IMR-90 (cell line): ENCODE data around the gene EHHADH. TPM values are rescaled to one million over a fixed set of nuclear protein-coding genes. Genes with fewer than 3 reads are reported as not detected.

Experiments
- ATAC-seq: fragments of 200-7000 bp; cut with Tn5 transposase; 2 replicates; pipeline ENCODE4 v1.9.1; 2020; ENCODE audit warnings: low read depth, mild to moderate bottlenecking, moderate library complexity
- BruUV-seq: library from RNA; stranded (reverse); fragments of 400-500 nt; replicated peaks from 2 replicates; lab custom pipeline; 2021; lab: Mats Ljungman, UMichigan
- CTCF ChIA-PET: fragments of 300-600 bp; formaldehyde crosslinking; extraction: SDS; loops from one replicate; lab custom pipeline; 2021; ENCODE audit warnings: antibody characterized with exemption; lab: Yijun Ruan, JAX
- POLR2A ChIA-PET: fragments of 300-600 bp; sonication (Branson Sonifier 250); formaldehyde crosslinking; loops from one replicate; lab custom pipeline; 2022; ENCODE audit warnings: antibody characterized with exemption; ENCODE audit not compliant: unreplicated experiment; lab: Charles Lee
- DNase-seq: peaks from one replicate; pipeline ENCODE4 v3.0.0; 2013
- H2AFZ ChIP-seq: replicated peaks from 2 replicates; pipeline ENCODE3; 2013; ENCODE audit warnings: low read length, mild to moderate bottlenecking; ENCODE audit not compliant: poor library complexity
- H2AK5ac ChIP-seq: 2 replicates; pipeline ENCODE4 v1.6.1; 2013; ENCODE audit warnings: low read depth, low read length, inconsistent platforms
- H2AK9ac ChIP-seq: replicated peaks from 2 replicates; pipeline ENCODE3; 2013; ENCODE audit warnings: mild to moderate bottlenecking, low read depth, low read length, moderate library complexity; ENCODE audit not compliant: poor library complexity
- H2BK120ac ChIP-seq: 2 replicates; pipeline ENCODE4 v1.6.1; 2013; ENCODE audit warnings: low read depth, low read length, inconsistent platforms
- H2BK15ac ChIP-seq: 3 replicates; pipeline ENCODE4 v1.6.1; 2013; ENCODE audit warnings: low read depth, low read length, inconsistent platforms
- H2BK20ac ChIP-seq: 2 replicates; pipeline ENCODE4 v1.6.1; 2013; ENCODE audit warnings: low read depth, mild to moderate bottlenecking, inconsistent platforms, low read length, moderate library complexity
- H2BK5ac ChIP-seq: 2 replicates; pipeline ENCODE4 v1.6.1; 2013; ENCODE audit warnings: mild to moderate bottlenecking, low read depth, low read length, inconsistent platforms; ENCODE audit not compliant: poor library complexity, severe bottlenecking
- H3K14ac ChIP-seq: replicated peaks from 2 replicates; pipeline ENCODE4 v1.6.1; 2013; ENCODE audit warnings: low read depth, low read length, inconsistent platforms
- H3K18ac ChIP-seq: 2 replicates; pipeline ENCODE4 v1.6.1; 2013; ENCODE audit warnings: low read depth, low read length, control low read depth
- H3K23ac ChIP-seq: 2 replicates; pipeline ENCODE4 v1.6.1; 2013; ENCODE audit warnings: low read depth, low read length, inconsistent platforms
- H3K27ac ChIP-seq: 2 replicates; pipeline ENCODE4 v1.5.1; 2013; ENCODE audit warnings: mild to moderate bottlenecking, control low read depth, low read length; ENCODE audit not compliant: insufficient read depth
- H3K27me3 ChIP-seq: 2 replicates; pipeline ENCODE4 v1.6.1; 2013; ENCODE audit warnings: low read length; ENCODE audit not compliant: control insufficient read depth, insufficient read depth
- H3K36me3 ChIP-seq: 2 replicates; pipeline ENCODE4 v1.6.1; 2013; ENCODE audit warnings: low read length, mixed read lengths; ENCODE audit not compliant: control insufficient read depth, insufficient read depth
- H3K4ac ChIP-seq: 2 replicates; pipeline ENCODE4 v1.6.1; 2013; ENCODE audit warnings: low read depth, low read length, inconsistent platforms
- H3K4me1 ChIP-seq: 2 replicates; pipeline ENCODE4 v1.6.1; 2013; ENCODE audit warnings: low read length, mixed read lengths; ENCODE audit not compliant: control insufficient read depth, insufficient read depth
- H3K4me2 ChIP-seq: 2 replicates; pipeline ENCODE4 v1.6.1; 2013; ENCODE audit warnings: low read depth, mild to moderate bottlenecking, control low read depth, low read length, moderate library complexity
- H3K4me3 ChIP-seq: 2 replicates; pipeline ENCODE4 v1.5.1; 2013; ENCODE audit warnings: low read depth, mild to moderate bottlenecking, control low read depth, low read length, moderate library complexity; ENCODE audit not compliant: insufficient read depth
- H3K56ac ChIP-seq: 2 replicates; pipeline ENCODE4 v1.6.1; 2013; ENCODE audit warnings: low read length, inconsistent platforms; ENCODE audit not compliant: insufficient read depth; ENCODE audit errors: extremely low read depth
- H3K79me1 ChIP-seq, 2 experiments: 2 replicates each; pipeline ENCODE4 v1.6.1; 2013; ENCODE audit warnings: low read length in 2 of 2, inconsistent platforms in 1 of 2, low read depth in 1 of 2
- H3K9ac ChIP-seq: 2 replicates; pipeline ENCODE4 v1.6.1; 2013; ENCODE audit warnings: low read depth, low read length, control low read depth
- H3K9me1 ChIP-seq: 2 replicates; pipeline ENCODE4 v1.6.1; 2013; ENCODE audit warnings: low read length, inconsistent platforms; ENCODE audit not compliant: insufficient read depth
- H3K9me3 ChIP-seq: 2 replicates; pipeline ENCODE4 v1.6.1; 2013; ENCODE audit warnings: low read length; ENCODE audit not compliant: control insufficient read depth, insufficient read depth
- H4K20me1 ChIP-seq: 2 replicates; pipeline ENCODE4 v1.6.1; 2013; ENCODE audit warnings: low read length, inconsistent platforms; ENCODE audit not compliant: insufficient read depth
- H4K5ac ChIP-seq: 2 replicates; pipeline ENCODE4 v1.6.1; 2013; ENCODE audit warnings: mild to moderate bottlenecking, low read depth, low read length, control low read depth
- H4K8ac ChIP-seq, 2 experiments: 2 replicates each; pipeline ENCODE4 v1.6.1; 2013; ENCODE audit warnings: low read depth in 2 of 2, low read length in 2 of 2, control low read depth in 1 of 2, inconsistent platforms in 1 of 2
- H4K91ac ChIP-seq: 2 replicates; pipeline ENCODE4 v1.6.1; 2013; ENCODE audit warnings: low read depth, low read length, inconsistent platforms; ENCODE audit not compliant: insufficient read depth
- CEBPB ChIP-seq: IDR thresholded peaks from 2 replicates; pipeline ENCODE4 v1.6.1; 2012; ENCODE audit warnings: low read depth, low read length, improper control_type of control experiment
- CTCF ChIP-seq: conservative IDR thresholded peaks from 2 replicates; pipeline ENCODE4 v1.5.1; 2012; ENCODE audit warnings: mild to moderate bottlenecking, low read depth, low read length, improper control_type of control experiment
- MAFK ChIP-seq: IDR thresholded peaks from 2 replicates; pipeline ENCODE4 v1.6.1; 2012; ENCODE audit warnings: low read depth, low read length, improper control_type of control experiment
- NFE2L2 ChIP-seq: fragments of 150-350 bp; IDR thresholded peaks from 2 replicates; pipeline ENCODE4 v1.6.1; 2016; ENCODE audit warnings: low read depth, mild to moderate bottlenecking, low read length
- RFX5 ChIP-seq: IDR thresholded peaks from 2 replicates; pipeline ENCODE4 v1.8.0; 2012; ENCODE audit warnings: low read depth, mild to moderate bottlenecking, low read length, moderate library complexity
- dilution Hi-C: fragments of 300-500 bp; cut with HindIII; formaldehyde crosslinking; loops from one replicate; pipeline ENCODE4 v1.14.3; 2018; ENCODE audit warnings: low sequenced_read_pairs; ENCODE audit not compliant: unreplicated experiment
- in situ Hi-C: fragments of 300-500 bp; cut with MboI; formaldehyde crosslinking; loops from 3 replicates; pipeline ENCODE4 v1.14.3; 2019; ENCODE audit warnings: low sequenced_read_pairs, inconsistent platforms, mixed read lengths
- intact Hi-C: fragments of 100-400 bp; cut with micrococcal nuclease; formaldehyde crosslinking; loops from 2 replicates; pipeline ENCODE4 v1.10.0; 2022
- polyA plus RNA-seq, 3 experiments: library from polyadenylated mRNA; depleted of rRNA; stranded (reverse); fragments of >200 nt; gene quantifications; 2 replicates each; pipeline ENCODE4 v1.2.3, GENCODE V29; 2012; ENCODE audit warnings: low replicate concordance in 1 of 3
- total RNA-seq: library from RNA; depleted of rRNA; stranded (reverse); fragments of >200 nt; gene quantifications from 2 replicates; pipeline ENCODE4 v1.2.3, GENCODE V29; 2012

EHHADH gene
- total and polyA plus RNA-seq, 2 of the 4 experiments (the other 2 are of a cell fraction): 2.0 to 4.7 TPM

GRCh38 chr3:185188816-185189215, 65.0 kb downstream of the EHHADH start:
- H2BK20ac ChIP-seq: no peak overlapping the region
- no peak overlapping the region for H3K4ac ChIP-seq
- H2BK5ac ChIP-seq: no peak overlapping the region
- TF ChIP-seq CTCF: no peak
- no peak for TF ChIP-seq CEBPB
- TF ChIP-seq NFE2L2: no peak
- no peak for TF ChIP-seq MAFK
- no peak for TF ChIP-seq RFX5
- H2AK9ac ChIP-seq: no peak overlapping the region
- no peak overlapping the region for H2BK120ac ChIP-seq
- H2BK15ac ChIP-seq: no peak overlapping the region
- no TSS peak for BruUV-seq
- H2AK5ac ChIP-seq: no peak overlapping the region
- no peak overlapping the region for H3K23ac ChIP-seq
- CTCF ChIA-PET: no interaction called here
- no peak overlapping the region for H3K56ac ChIP-seq
- no peaks in the 10 kb centered on the region for H3K4me1 ChIP-seq
- no peak overlapping the region for H3K4me3 ChIP-seq
- H4K20me1 ChIP-seq: no peaks in the 10 kb centered on the region
- no peak overlapping the region for H4K91ac ChIP-seq
- dilution Hi-C loops (no loop called here), intact Hi-C loops (no loop called here), in situ Hi-C loops (loop anchor here (25.0 kb wide), 1 partner anchor 302 kb away; no protein-coding TSS in a partner anchor)
- no peaks in the 10 kb centered on the region for H3K27me3 ChIP-seq
- H3K4me2 ChIP-seq: no peak overlapping the region
- H3K9me3 ChIP-seq: no peaks in the 10 kb centered on the region
- no peak overlapping the region for H4K5ac ChIP-seq
- H3K14ac ChIP-seq: no peak overlapping the region
- H3K79me1 ChIP-seq: no peaks in the 10 kb centered on the region
- no peak overlapping the region for H2AFZ ChIP-seq
- H4K8ac ChIP-seq: no peak overlapping the region
- POLR2A ChIA-PET: no interaction called here
- H3K18ac ChIP-seq: no peak overlapping the region
- H3K9ac ChIP-seq: no peak overlapping the region
- H3K27ac ChIP-seq: no peak overlapping the region
- DNase-seq (no peak), ATAC-seq (no peak)
- no peaks in the 10 kb centered on the region for H3K9me1 ChIP-seq
- 0 out of 2 replicates have a peak, but pooled peaks cover 3% of the 10 kb centered on the region for H3K36me3 ChIP-seq
